Chondrocyte (in vitro differentiated cells): Measurements from ENCODE around the gene CACNB2. TPM values are rescaled to one million over a fixed set of nuclear protein-coding genes. Genes with fewer than 3 reads are reported as not detected.

Experiments used
- DNase-seq: peaks from one replicate; pipeline ENCODE4 v3.0.0; 2021; ENCODE audit warnings: mixed read lengths, low spot score
- H3K27ac Mint-ChIP-seq: one replicate; pipeline ENCODE4 v1.8.0; 2021; ENCODE audit warnings: mild to moderate bottlenecking, moderate library complexity, mixed read lengths; ENCODE audit not compliant: unreplicated experiment
- H3K27me3 Mint-ChIP-seq: 2 replicates; pipeline ENCODE4 v1.8.0; 2021; ENCODE audit warnings: low read depth, mixed read lengths
- H3K36me3 Mint-ChIP-seq: 2 replicates; pipeline ENCODE4 v1.8.0; 2021; ENCODE audit warnings: low read depth, mixed read lengths
- H3K4me1 Mint-ChIP-seq: 2 replicates; pipeline ENCODE4 v1.8.0; 2021; ENCODE audit warnings: low read depth, mild to moderate bottlenecking, mixed read lengths
- H3K4me3 Mint-ChIP-seq: one replicate; pipeline ENCODE4 v1.8.0; 2021; ENCODE audit warnings: mild to moderate bottlenecking, moderate library complexity, mixed read lengths; ENCODE audit not compliant: unreplicated experiment
- H3K9me3 Mint-ChIP-seq: 2 replicates; pipeline ENCODE4 v1.8.0; 2021; ENCODE audit warnings: low read depth, mixed read lengths
- CTCF ChIP-seq: fragments of 200-600 bp; sonication (generic); IDR thresholded peaks from 2 replicates; pipeline ENCODE4 v1.5.0; 2021; ENCODE audit warnings: antibody characterized with exemption, mild to moderate bottlenecking, moderate library complexity
- total RNA-seq: library from RNA; stranded (reverse); gene quantifications from 3 replicates; pipeline ENCODE4 v1.2.1, GENCODE V29; 2021

Gene CACNB2
- total RNA-seq, 1 donor from 2014 or later, result 0.25 TPM

GRCh38 chr10:18298256-18298655 lies 158.0 kb downstream of the CACNB2 start:
- no peak for TF ChIP-seq CTCF
- DNase-seq, result no peak
- Mint-ChIP-seq H3K9me3 (peaks cover 2% of the 10 kb centered on the region), H3K27ac (no peak overlapping the region), H3K27me3 (peaks cover 7% of the 10 kb centered on the region), H3K4me1 (no peaks in the 10 kb centered on the region), H3K36me3 (no peaks in the 10 kb centered on the region), H3K4me3 (no peak overlapping the region)

- Mint-ChIP-seq H3K4me1 (no peaks in the 10 kb centered on the region), H3K4me3 (no peak overlapping the region), H3K9me3 (no peaks in the 10 kb centered on the region), H3K36me3 (no peaks in the 10 kb centered on the region), H3K27ac (no peak overlapping the region), H3K27me3 (peaks cover 30% of the 10 kb centered on the region)
- DNase-seq, result no peak
- no peak for TF ChIP-seq CTCF
Measured at GRCh38 chr10:18303851-18304801, 163.9 kb downstream of the CACNB2 start.

GRCh38 chr10:18306031-18306430 lies 165.8 kb downstream of the CACNB2 start:
- H3K4me3 Mint-ChIP-seq, result no peak overlapping the region
- no peak overlapping the region for H3K27ac Mint-ChIP-seq
- DNase-seq, result no peak
- H3K9me3 Mint-ChIP-seq, result peaks cover 1% of the 10 kb centered on the region
- H3K27me3 Mint-ChIP-seq, result peaks cover 30% of the 10 kb centered on the region
- H3K36me3 Mint-ChIP-seq, result peaks cover 2% of the 10 kb centered on the region
- TF ChIP-seq CTCF, result no peak
- no peaks in the 10 kb centered on the region for H3K4me1 Mint-ChIP-seq

GRCh38 chr10:18308600-18308999 lies 168.4 kb downstream of the CACNB2 start:
- peaks cover 2% of the 10 kb centered on the region for H3K36me3 Mint-ChIP-seq
- H3K4me3 Mint-ChIP-seq, result no peak overlapping the region
- H3K27ac Mint-ChIP-seq, result no peak overlapping the region
- H3K27me3 Mint-ChIP-seq, result peaks cover 34% of the 10 kb centered on the region
- peaks cover 4% of the 10 kb centered on the region for H3K9me3 Mint-ChIP-seq
- no peak for DNase-seq
- no peak for TF ChIP-seq CTCF
- no peaks in the 10 kb centered on the region for H3K4me1 Mint-ChIP-seq

- Mint-ChIP-seq H3K9me3 (peaks cover 4% of the 10 kb centered on the region), H3K4me1 (no peaks in the 10 kb centered on the region), H3K36me3 (peaks cover 2% of the 10 kb centered on the region), H3K27ac (no peak overlapping the region), H3K27me3 (peaks cover 19% of the 10 kb centered on the region), H3K4me3 (no peak overlapping the region)
- no peak for DNase-seq
- TF ChIP-seq CTCF, result no peak
Measured at GRCh38 chr10:18310761-18311160, 170.5 kb downstream of the CACNB2 start.
